SK-N-SH treated with all-trans-retinoic acid at 6 μM for 48 hours (cell line): Measurements from ENCODE around the gene COMMD2.

Experiments
- ATAC-seq: fragments of 200-7000 bp; cut with Tn5 transposase; 3 replicates; pipeline ENCODE4 v1.9.1; 2020; ENCODE audit warnings: mild to moderate bottlenecking, moderate library complexity
- ARNTL ChIP-seq: fragments of 450-650 bp; formaldehyde crosslinking; IDR thresholded peaks from 2 replicates; pipeline ENCODE4 v1.5.0; 2020; ENCODE audit warnings: low read depth, mild to moderate bottlenecking, moderate library complexity, borderline replicate concordance
- BACH2 ChIP-seq: fragments of 250-450 bp; sonication (Bioruptor Pico); IDR thresholded peaks from 2 replicates; pipeline ENCODE4 v1.9.0; 2021; ENCODE audit warnings: mild to moderate bottlenecking, borderline replicate concordance
- CREB5 ChIP-seq: fragments of 250-450 bp; sonication (Bioruptor Pico); IDR thresholded peaks from 2 replicates; pipeline ENCODE4 v1.5.1; 2020; ENCODE audit warnings: low read depth, mild to moderate bottlenecking, moderate library complexity
- CSDC2 ChIP-seq: fragments of 250-450 bp; sonication (Bioruptor Pico); IDR thresholded peaks from 2 replicates; pipeline ENCODE4 v1.5.0; 2020; ENCODE audit warnings: mild to moderate bottlenecking, moderate library complexity
- ESRRG ChIP-seq: fragments of 250-450 bp; sonication (Bioruptor Pico); IDR thresholded peaks from 2 replicates; pipeline ENCODE4 v1.6.1; 2021; ENCODE audit warnings: mild to moderate bottlenecking
- GLIS3 ChIP-seq: fragments of 250-450 bp; sonication (Bioruptor Pico); IDR thresholded peaks from 2 replicates; pipeline ENCODE4 v1.5.0; 2020; ENCODE audit warnings: mild to moderate bottlenecking, moderate library complexity
- ISL1 ChIP-seq: fragments of 250-450 bp; sonication (Bioruptor Pico); IDR thresholded peaks from 2 replicates; pipeline ENCODE4 v2.1.2; 2022; ENCODE audit warnings: mild to moderate bottlenecking, moderate library complexity
- OSR1 ChIP-seq: fragments of 250-450 bp; sonication (Bioruptor Pico); IDR thresholded peaks from 2 replicates; pipeline ENCODE4 v1.8.0; 2022; ENCODE audit warnings: moderate library complexity, mild to moderate bottlenecking, inconsistent platforms
- PATZ1 ChIP-seq: fragments of 250-450 bp; sonication (Bioruptor Pico); IDR thresholded peaks from 2 replicates; pipeline ENCODE4 v1.8.0; 2020; ENCODE audit warnings: mild to moderate bottlenecking, moderate library complexity, borderline replicate concordance
- PPARA ChIP-seq: fragments of 250-450 bp; sonication (Bioruptor Pico); IDR thresholded peaks from 2 replicates; pipeline ENCODE4 v1.5.0; 2020; ENCODE audit warnings: mild to moderate bottlenecking, borderline replicate concordance
- RARB ChIP-seq: fragments of 250-450 bp; sonication (Bioruptor Pico); IDR thresholded peaks from 2 replicates; pipeline ENCODE4 v1.8.0; 2021; ENCODE audit warnings: mild to moderate bottlenecking, moderate library complexity
- SNAI2 ChIP-seq: fragments of 250-450 bp; sonication (Bioruptor Pico); IDR thresholded peaks from 2 replicates; pipeline ENCODE4 v1.5.0; 2020; ENCODE audit warnings: mild to moderate bottlenecking, moderate library complexity
- TOX ChIP-seq: fragments of 250-450 bp; sonication (Bioruptor Pico); IDR thresholded peaks from 2 replicates; pipeline ENCODE4 v1.8.0; 2021; ENCODE audit warnings: mild to moderate bottlenecking, moderate library complexity, borderline replicate concordance
- TSHZ2 ChIP-seq: fragments of 250-450 bp; sonication (Bioruptor Pico); IDR thresholded peaks from 2 replicates; pipeline ENCODE4 v1.5.0; 2020; ENCODE audit warnings: mild to moderate bottlenecking, moderate library complexity
- ZFP30 ChIP-seq: fragments of 450-650 bp; formaldehyde crosslinking; IDR thresholded peaks from 2 replicates; pipeline ENCODE4 v1.5.0; 2022; ENCODE audit warnings: mild to moderate bottlenecking, moderate library complexity
- ZNF565 ChIP-seq: fragments of 450-650 bp; formaldehyde crosslinking; conservative IDR thresholded peaks from 2 replicates; pipeline ENCODE4 v1.5.0; 2020; ENCODE audit warnings: low read depth, mild to moderate bottlenecking, moderate library complexity
- ZNF70 ChIP-seq: fragments of 450-650 bp; formaldehyde crosslinking; IDR thresholded peaks from 2 replicates; pipeline ENCODE4 v1.5.0; 2020; ENCODE audit warnings: mild to moderate bottlenecking, moderate library complexity
- ZNF8 ChIP-seq: fragments of 450-650 bp; formaldehyde crosslinking; IDR thresholded peaks from 2 replicates; pipeline ENCODE4 v1.5.0; 2020; ENCODE audit warnings: mild to moderate bottlenecking, moderate library complexity
- TF ChIP-seq, protein P1 (sequence below): fragments of 250-450 bp; sonication (Bioruptor Pico); IDR thresholded peaks from 2 replicates; pipeline ENCODE4 v1.8.0; 2021; ENCODE audit warnings: low read depth, mild to moderate bottlenecking, moderate library complexity, borderline replicate concordance
- TF ChIP-seq, protein P2 (sequence below): fragments of 250-450 bp; sonication (Bioruptor Pico); IDR thresholded peaks from 2 replicates; pipeline ENCODE4 v1.5.1; 2021; ENCODE audit warnings: mild to moderate bottlenecking, moderate library complexity

COMMD2 gene

GRCh38 chr3:149796026-149796425 lies 43.7 kb upstream of the COMMD2 start:
- TF ChIP-seq ZFP30 (CRISPR knock-in tag) (no peak), BACH2 (CRISPR knock-in tag) (no peak), RARB (CRISPR knock-in tag) (no peak)
- ATAC-seq, result no peak

DNA sequence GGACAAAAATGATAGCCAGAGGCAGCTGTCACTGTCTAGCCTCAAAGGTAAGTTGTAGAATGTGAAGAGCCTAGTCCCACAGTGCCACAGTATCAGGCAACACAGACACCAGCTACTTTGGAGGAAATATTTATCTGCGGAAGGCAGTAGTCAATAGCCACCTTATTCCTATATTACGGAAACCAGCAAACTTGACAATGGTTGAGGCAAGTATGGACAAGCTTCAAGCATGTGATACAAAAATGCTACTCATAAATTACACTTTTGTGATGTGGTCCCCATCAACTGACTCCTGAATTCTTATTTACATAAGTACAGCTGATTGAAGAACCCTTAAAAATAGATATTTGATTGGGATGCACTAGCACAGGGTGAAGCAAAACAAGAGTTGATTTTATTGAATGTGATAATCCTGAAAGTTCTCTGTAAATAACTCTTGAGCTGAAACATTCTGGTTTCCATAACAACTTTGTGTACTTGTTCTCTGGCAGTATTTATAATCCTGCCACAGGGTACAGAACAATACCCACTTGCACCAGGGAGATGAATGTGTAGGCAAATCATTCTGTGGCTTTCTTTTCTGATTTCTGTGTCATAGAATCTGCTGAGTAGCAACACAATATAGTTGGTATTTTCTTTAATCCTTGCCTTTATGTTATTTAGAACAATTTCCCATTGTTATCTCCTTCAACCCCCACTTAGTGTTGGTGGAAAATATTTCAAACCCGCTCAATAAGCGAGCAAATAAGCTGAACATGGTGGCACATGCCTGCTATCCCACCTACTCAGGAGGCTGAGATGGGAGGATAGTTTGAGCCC lies 40.4 kb upstream of the COMMD2 start, which contains the start of gene ANKUB1:
Gene ANKUB1, minus strand, starts transcription at position 103 of the 819 bp plus-strand sequence. CDS start 188 bp downstream, outside the sequence.
- no peak for ATAC-seq
- TF ChIP-seq PATZ1 (CRISPR knock-in tag) (no peak), ISL1 (CRISPR knock-in tag) (no peak), RARB (CRISPR knock-in tag) (no peak), BACH2 (CRISPR knock-in tag) (no peak), CREB5 (CRISPR knock-in tag) (no peak), TOX (CRISPR knock-in tag) (no peak), ZNF8 (CRISPR knock-in tag) (no peak), CSDC2 (CRISPR knock-in tag) (no peak), PPARA (CRISPR knock-in tag) (no peak), ARNTL (no peak), ZNF70 (CRISPR knock-in tag) (no peak), SNAI2 (no peak), ESRRG (CRISPR knock-in tag) (no peak), ZNF565 (no peak), OSR1 (CRISPR knock-in tag) (no peak), GLIS3 (no peak)
- TF ChIP-seq, protein P1, sequence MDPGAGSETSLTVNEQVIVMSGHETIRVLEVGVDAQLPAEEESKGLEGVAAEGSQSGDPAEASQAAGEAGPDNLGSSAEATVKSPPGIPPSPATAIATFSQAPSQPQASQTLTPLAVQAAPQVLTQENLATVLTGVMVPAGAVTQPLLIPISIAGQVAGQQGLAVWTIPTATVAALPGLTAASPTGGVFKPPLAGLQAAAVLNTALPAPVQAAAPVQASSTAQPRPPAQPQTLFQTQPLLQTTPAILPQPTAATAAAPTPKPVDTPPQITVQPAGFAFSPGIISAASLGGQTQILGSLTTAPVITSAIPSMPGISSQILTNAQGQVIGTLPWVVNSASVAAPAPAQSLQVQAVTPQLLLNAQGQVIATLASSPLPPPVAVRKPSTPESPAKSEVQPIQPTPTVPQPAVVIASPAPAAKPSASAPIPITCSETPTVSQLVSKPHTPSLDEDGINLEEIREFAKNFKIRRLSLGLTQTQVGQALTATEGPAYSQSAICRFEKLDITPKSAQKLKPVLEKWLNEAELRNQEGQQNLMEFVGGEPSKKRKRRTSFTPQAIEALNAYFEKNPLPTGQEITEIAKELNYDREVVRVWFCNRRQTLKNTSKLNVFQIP (CRISPR knock-in tag), result no peak
- TF ChIP-seq, protein P2, sequence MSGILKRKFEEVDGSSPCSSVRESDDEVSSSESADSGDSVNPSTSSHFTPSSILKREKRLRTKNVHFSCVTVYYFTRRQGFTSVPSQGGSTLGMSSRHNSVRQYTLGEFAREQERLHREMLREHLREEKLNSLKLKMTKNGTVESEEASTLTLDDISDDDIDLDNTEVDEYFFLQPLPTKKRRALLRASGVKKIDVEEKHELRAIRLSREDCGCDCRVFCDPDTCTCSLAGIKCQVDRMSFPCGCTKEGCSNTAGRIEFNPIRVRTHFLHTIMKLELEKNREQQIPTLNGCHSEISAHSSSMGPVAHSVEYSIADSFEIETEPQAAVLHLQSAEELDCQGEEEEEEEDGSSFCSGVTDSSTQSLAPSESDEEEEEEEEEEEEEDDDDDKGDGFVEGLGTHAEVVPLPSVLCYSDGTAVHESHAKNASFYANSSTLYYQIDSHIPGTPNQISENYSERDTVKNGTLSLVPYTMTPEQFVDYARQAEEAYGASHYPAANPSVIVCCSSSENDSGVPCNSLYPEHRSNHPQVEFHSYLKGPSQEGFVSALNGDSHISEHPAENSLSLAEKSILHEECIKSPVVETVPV (CRISPR knock-in tag), result no peak

DNA sequence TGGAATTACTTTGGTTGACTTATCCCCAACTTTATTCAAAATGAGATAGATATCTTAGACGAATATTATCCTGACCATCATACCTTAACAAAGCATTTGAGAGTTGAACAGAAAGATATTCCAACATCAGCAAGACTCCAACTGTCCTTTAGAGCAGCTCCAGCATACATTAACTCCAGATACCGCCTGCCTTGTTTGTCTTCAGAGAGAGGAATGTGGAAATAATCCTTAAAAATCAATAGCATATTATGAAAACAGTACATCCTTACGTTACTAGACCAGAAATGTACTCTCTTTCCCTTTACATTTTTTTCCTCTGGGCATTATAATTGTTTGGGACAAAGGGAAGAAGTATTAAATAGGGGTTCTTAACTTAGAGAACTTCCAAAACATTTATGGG lies 38.4 kb upstream of the COMMD2 start:
- no peak for ATAC-seq
- TF ChIP-seq TSHZ2 (CRISPR knock-in tag) (no peak), ZNF565 (no peak)
- TF ChIP-seq, protein P2 (CRISPR knock-in tag), result no peak
- TF ChIP-seq, protein P1 (CRISPR knock-in tag), result no peak
- TF ChIP-seq, all 23 proteins: peak for 0
